ENCODE data around the gene COL6A3. TPM values are rescaled to one million over a fixed set of nuclear protein-coding genes. Genes with fewer than 3 reads are reported as not detected.

Gene COL6A3
- total and polyA plus RNA-seq, 7 donors, result 15.5 to 75.2 (median 59.1) TPM

DNA sequence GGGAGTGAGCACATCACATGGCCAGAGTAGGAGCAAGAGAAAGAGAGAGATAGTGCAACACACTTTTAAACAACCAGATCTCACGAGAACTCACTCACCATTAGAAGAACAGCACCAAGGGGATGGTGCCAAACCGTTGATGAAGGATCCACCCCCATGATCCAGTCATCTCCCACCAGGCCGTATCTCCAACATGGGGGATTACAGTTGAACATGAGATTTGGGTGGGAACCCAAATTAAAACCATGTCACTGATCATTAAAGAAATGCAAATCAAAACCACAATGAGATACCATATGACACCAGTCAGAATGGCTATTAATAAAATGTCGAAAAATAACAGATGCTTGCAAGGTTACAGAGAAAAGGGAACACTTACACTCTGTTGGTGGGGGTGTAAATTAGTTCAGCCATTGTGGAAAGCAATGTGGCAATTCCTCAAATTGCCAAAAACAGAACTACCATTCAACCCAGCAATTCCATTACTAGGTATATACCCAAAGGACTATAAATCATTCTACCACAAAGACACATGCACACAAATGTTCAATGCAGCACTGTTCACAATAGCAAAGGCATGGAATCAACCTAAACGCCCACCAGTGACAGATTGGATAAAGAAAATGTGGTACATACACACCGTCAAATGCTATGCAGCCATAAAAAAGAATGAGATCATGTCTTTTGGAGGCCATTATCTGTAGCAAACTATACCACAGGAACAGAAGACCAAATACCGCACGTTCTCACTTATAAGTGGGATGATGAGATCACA, 137.1 kb downstream of the COL6A3 start:
- ATAC-seq (no peak), DNase-seq (no peak)
- Histone ChIP-seq H3K27me3 (ENCODE audit: insufficient read depth in 3 of 3, low read length in 2 of 3) (no peaks in the 10 kb centered on the region), H3K9me3 (no peaks in the 10 kb centered on the region), H3K4me1 (peaks cover 27% of the 10 kb centered on the region), H3K36me3 (ENCODE audit: insufficient read depth in 1 of 2, low read depth in 1 of 2) (no peaks in the 10 kb centered on the region), H3K4me3 (no peak overlapping the region), H3K27ac (no peak overlapping the region)
- 82 to 87% (median 85%) methylated on average over 8 of the region's 8 CpGs for WGBS, 3 donors
- TF ChIP-seq CTCF (IDR thresholded peaks at IDR 0.05), result no peak
- intact Hi-C loops (cut with DNase I), result loop anchor here in 1 of 2 donors (5.0 kb wide), 1 partner anchor 65 kb away; no protein-coding TSS in a partner anchor

Other genes with a start within 250 kb of the COL6A3 start
- gene MLPH, start 73.1 kb upstream of the COL6A3 start, total RNA-seq, result 1 to 10 TPM in 3 of 4 donors, under 1 TPM in 1; 0.91 to 7.8 (median 3.2) TPM
- 1 to 10 TPM; 1.4 to 5.6 (median 1.9) TPM for gene MLPH, start 73.1 kb upstream of the COL6A3 start, polyA plus RNA-seq
- gene PRLH, start 152.4 kb upstream of the COL6A3 start, total RNA-seq, result not detected
- not detected for gene PRLH, start 152.4 kb upstream of the COL6A3 start, polyA plus RNA-seq
- 1 to 10 TPM; 1.1 to 1.5 (median 1.2) TPM for gene RAB17, start 176.6 kb upstream of the COL6A3 start, total RNA-seq
- gene RAB17, start 176.6 kb upstream of the COL6A3 start, polyA plus RNA-seq, result 1 to 10 TPM in 1 of 3 donors, under 1 TPM in 2; 0.52 to 1.3 (median 0.80) TPM
- gene LRRFIP1, start 213.4 kb upstream of the COL6A3 start, total RNA-seq, result 100 to 1,000 TPM in 1 of 4 donors, 10 to 100 TPM in 3; 91.9 to 108 (median 93.4) TPM
- 10 to 100 TPM; 42.3 to 62.6 (median 50.4) TPM for gene LRRFIP1, start 213.4 kb upstream of the COL6A3 start, polyA plus RNA-seq